Globus pallidus (tissue), 1 donor: ENCODE data around the gene DAZAP1.

Source experiments
- DNase-seq: peaks from one replicate; pipeline ENCODE4 v3.0.0-alpha.2; 2015; ENCODE audit warnings: low spot score

Gene DAZAP1

GRCh38 chr19:1441677-1442438 lies 34.5 kb downstream of the DAZAP1 start:
- DNase-seq, result no peak

GRCh38 chr19:1445185-1445931 lies 38.0 kb downstream of the DAZAP1 start:
- peak; percentile 66 for DNase-seq

GRCh38 chr19:1445932-1446712 lies 38.7 kb downstream of the DAZAP1 start:
- peak; percentile 47 for DNase-seq

DNA sequence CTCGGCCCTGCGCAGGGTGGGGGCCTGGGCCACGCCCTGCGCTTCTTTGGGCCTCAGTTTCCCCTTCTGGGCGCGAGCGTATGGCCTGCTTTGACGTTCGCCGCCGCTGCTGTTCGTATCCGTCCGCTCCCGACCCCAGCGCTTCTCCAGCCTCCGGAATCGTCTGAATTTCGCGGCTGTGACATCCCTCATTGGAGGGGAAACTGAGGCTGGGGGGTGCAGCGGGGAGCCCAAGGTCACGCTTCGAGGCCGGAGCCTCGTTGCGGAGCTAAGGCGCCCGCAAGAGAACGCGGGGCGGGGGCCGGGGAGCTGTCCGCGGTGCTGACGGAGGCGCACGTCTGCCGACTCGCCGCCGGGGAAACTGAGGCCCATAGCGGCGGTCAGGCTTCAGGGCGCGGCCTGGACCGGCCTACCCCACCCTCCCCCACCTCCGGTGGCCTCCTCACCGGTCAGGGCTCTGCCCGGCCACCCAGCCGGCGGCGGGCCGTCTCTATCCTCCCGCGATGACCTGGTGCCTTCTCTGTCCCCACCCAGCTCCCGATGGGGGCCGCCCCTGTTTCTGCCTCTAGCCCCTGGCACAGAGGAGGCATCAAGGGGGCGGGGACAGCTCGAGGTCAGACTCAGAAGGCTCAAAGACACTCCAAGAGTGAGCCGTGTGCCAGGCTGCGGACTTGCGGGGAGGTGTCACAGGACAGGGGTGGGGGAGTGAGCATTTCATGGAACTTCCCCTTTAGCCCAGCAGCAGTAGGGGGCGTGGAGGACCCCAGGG lies 39.5 kb downstream of the DAZAP1 start:
- DNase-seq, result no peak

DNA sequence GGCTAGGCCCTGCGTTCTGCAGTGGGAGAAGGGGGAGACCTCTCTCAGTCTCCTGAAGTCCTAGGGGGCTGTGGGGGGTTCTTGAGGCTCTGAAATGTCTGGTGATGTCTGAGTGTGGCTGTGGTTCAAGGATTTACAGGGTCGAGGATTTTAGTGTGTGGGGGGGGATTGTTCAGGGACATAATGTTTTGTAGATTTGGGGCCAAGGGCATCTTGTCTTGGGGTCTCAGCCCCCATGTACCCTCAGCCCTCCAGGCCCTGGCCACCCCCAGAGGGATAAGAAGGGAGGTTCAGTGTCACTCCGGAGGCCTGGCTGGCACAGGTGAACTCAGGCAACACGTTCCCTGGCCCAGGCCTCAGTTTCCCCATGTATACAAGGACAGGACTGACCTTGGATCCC lies 40.1 kb downstream of the DAZAP1 start:
- no peak for DNase-seq

DNA sequence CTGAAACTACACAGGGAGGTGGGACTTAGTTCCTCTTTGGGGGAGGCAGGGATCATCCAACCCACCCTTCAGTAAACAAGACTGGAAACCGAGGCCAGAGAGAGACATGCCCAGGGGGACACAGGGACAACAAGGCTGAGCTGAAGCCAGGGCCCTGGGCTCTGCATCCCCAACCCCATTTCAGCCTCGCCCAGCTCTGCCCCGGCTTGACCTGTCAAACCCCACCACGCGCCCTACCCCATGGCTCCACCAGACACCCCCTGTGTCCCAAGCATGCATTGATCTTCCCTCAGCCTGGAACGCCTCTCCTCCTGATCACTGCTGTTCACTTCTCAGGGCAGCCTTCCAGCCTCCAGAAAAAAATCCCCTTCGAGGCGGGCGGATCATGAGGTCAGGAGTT lies 40.6 kb downstream of the DAZAP1 start:
- no peak for DNase-seq

DNA sequence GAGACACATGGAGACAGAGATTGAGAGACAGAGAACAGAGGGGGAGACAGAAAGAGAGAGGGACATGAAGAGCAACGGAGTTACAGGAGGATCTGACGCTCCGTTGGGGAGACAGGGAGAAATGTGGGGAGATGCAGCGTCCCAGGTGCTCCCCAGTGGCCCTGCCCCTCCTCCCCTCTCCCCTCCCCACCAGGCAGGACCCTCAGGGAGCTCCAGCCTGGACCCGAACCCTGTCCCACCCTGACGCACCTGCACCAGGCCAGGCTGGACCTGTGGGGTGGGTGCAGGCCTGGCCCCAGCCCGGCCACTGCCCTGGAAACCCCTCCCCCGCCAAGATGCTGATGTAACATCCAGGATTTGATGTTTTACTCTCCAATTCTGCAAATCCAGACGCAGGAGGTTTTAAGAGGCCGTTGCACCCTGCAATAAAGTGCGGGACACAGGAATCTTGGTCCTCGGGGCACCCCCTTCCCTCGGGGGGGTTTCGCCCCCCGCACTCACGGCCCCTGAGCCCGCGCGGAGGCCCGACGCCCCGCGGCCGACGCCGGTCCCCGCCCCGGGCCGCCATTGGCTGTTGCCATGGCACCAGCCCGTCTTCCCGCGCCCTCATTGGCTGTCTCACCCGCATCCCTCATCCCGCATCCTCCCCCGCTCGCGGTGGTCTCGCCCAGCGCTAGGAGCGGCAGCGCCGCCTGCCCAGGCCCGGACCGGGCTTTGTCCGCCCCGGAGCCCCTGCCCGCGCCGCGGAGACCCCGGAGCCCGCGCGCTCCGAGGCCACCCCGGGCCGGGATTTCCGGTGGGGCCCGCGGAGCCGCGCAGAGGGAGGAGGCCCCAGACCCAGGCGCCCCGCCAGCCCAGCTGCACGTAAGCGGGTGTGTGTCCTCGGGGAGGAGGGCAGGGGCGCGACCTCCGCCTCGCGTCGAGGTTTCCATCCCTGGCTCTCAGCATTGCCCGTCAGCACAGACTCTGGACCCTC lies 42.4 kb downstream of the DAZAP1 start, which contains the start of gene APC2:
TSS of gene APC2 (plus strand) at position 655 of the 976 bp plus-strand sequence. CDS start 2,881 bp downstream, outside the sequence.
- DNase-seq, result peak; percentile 87

GRCh38 chr19:1450735-1451731 lies 43.6 kb downstream of the DAZAP1 start:
- peak; percentile 68 for DNase-seq

DNA sequence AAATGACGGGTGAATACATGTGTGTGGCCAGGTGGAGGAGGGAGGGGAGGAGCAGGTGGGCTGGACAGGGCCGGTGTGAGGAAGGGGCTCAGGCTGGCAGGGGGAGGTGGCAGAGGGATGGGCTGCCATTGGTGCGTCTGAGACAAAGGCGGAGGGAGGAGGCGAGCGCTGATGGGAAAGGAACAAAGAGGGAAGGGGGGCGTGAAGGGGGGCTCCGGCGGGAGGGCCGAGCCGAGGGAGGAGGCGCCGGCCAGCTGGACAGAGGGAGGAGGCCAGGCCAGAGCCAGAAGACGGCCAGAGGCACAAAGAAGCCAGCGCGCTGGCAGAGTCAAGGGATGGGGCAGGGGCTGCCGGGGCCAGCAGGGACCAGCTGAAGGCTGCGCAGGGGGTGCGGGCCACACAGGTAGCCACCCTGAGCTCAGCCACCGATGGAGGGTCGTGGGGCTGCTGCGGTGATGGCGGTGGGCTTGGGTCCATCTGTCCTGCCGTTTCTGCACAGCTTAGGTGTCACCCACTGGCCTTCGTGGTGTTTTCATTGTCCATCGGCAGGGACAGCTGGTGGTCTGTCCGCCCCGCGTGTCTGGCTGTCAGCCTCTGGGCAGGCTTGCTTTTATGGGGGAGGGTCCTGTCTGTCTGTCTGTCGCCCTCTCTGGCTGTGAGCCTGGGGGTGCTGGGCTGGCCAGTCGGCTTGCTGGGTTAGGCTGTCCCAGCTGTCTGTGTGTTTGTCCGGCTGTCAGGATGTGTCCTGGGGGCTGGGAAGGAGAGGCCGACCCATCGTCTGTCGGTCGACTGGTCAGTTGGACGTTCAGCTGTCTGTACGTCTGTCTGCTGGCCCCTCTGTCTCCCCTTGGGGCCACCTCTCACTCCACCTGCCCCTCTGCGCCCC lies 44.8 kb downstream of the DAZAP1 start:
- peak; percentile 87 for DNase-seq

- DNase-seq, result no peak
These were observed 45.6 kb downstream of the DAZAP1 start for GRCh38 chr19:1452802-1453524.

- peak; percentile 99 for DNase-seq
These were observed 46.4 kb downstream of the DAZAP1 start for GRCh38 chr19:1453525-1454364.

GRCh38 chr19:1455002-1455335 lies 47.6 kb downstream of the DAZAP1 start:
- no peak for DNase-seq

DNA sequence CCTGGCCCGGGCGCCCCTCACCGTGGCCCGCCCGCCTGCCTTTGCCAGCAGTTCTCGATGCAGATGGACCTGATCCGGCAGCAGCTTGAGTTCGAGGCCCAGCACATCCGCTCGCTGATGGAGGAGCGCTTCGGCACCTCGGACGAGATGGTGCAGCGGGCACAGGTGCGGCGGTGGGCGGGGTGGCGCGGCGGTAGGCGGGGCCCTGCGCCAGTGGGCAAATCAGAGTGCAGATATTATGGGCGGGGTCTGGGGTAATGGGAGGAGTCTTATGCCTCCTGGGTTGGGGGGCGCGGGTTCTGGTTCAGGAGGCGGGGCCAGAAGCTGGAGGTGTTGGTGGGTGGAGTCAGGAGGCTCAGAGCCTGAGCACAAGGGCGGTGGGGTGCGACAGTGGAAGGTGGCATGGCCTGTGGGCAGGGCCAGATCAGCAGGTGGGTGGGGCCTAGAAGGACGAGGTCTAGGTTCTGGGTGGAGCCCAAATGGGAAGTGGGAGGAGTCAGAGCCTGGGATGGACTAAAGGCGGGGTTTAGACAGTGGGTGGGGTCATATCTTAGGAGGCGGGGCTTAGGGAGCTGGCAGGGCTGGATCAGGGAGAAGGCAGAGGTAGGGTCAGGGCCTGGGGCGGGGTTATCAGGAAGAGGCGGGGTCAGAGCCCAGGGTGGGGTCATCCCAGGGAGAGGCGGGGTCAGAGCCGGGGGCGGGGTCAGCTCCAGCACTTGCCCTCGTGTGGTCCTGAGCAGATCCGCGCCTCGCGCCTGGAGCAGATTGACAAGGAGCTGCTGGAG lies 48.1 kb downstream of the DAZAP1 start:
- DNase-seq, result peak; percentile 54

DNA sequence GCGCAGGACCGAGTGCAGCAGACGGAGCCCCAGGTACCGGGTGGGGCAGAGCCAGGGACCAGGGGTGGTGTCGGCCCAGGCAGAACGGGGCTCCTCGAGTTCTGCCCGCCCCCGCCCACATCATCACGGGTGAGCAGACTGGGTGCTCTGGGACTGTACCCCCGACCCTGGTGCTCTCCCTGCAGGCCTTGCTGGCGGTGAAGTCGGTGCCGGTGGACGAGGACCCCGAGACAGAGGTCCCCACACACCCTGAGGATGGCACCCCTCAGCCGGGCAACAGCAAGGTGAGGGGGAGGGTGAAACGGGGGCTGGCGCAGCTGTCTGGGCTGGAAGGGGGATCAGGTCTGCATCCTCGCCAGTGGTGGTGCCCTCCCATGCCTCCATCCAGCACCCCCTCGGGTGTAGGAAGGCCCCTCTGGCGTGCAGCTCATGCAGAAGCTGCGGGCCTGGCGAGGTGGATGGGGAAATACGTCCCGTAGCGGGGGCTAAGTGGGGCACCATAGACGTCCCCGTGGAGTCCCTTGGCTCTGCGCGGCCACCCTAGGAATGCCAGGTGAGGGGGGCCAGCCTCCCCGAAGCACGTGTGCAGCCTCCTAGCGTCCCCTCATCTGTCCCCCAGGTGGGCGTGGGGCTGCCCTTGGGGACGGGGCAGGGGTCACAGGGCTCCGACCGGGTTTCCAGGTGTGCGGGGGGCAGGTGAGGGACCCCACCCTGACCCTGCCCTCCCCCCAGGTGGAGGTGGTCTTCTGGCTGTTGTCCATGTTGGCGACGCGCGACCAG lies 48.9 kb downstream of the DAZAP1 start:
- DNase-seq, result no peak
